Naive B cell (primary cell): ENCODE measurements around the gene GLDN. TPM values are rescaled to one million over a fixed set of nuclear protein-coding genes. Genes with fewer than 3 reads are reported as not detected.
"Not testable (repeated sequence)": the region's sequence is repeated elsewhere in the genome, so short reads cannot be mapped to it uniquely, and the experiment has no call there.

Experiments used
- ATAC-seq, 2 donors: fragments of 150-1000 bp; cut with Tn5 transposase; 2 replicates each; pipeline ENCODE4 v1.10.0; 2021; ENCODE audit warnings: low read depth in 2 of 2, mild to moderate bottlenecking in 2 of 2, moderate library complexity in 2 of 2
- DNase-seq: peaks from one replicate; pipeline ENCODE4 v3.0.0; 2022
- H3K27ac Mint-ChIP-seq, 6 donors: one replicate each; pipeline ENCODE4 v1.8.0; 2020 to 2022; ENCODE audit warnings: mild to moderate bottlenecking in 6 of 6, mixed read lengths in 6 of 6, moderate library complexity in 5 of 6, inconsistent platforms in 2 of 6
- H3K27me3 Mint-ChIP-seq, 3 donors: one replicate each; pipeline ENCODE4 v1.8.0; 2021 to 2022; ENCODE audit warnings: mixed read lengths in 3 of 3, mild to moderate bottlenecking in 1 of 3
- H3K36me3 Mint-ChIP-seq, 2 donors: one replicate each; pipeline ENCODE4 v1.8.0; 2020 to 2022; ENCODE audit warnings: mixed read lengths in 2 of 2, inconsistent platforms in 1 of 2, mild to moderate bottlenecking in 1 of 2
- H3K4me1 Mint-ChIP-seq, 3 donors: one replicate each; pipeline ENCODE4 v1.8.0; 2020 to 2022; ENCODE audit warnings: mixed read lengths in 3 of 3, inconsistent platforms in 1 of 3, mild to moderate bottlenecking in 1 of 3, moderate library complexity in 1 of 3
- H3K4me3 Mint-ChIP-seq, 8 donors: one replicate each; pipeline ENCODE4 v1.8.0; 2020 to 2022; ENCODE audit warnings: mild to moderate bottlenecking in 8 of 8, mixed read lengths in 8 of 8, moderate library complexity in 8 of 8, inconsistent platforms in 2 of 8
- H3K9me3 Mint-ChIP-seq, 7 donors: one replicate each; pipeline ENCODE4 v1.8.0; 2020 to 2022; ENCODE audit warnings: mixed read lengths in 7 of 7, mild to moderate bottlenecking in 5 of 7, inconsistent platforms in 2 of 7, moderate library complexity in 1 of 7
- polyA plus RNA-seq, 6 donors: library from polyadenylated mRNA; unstranded; fragments of 300-500 nt; fragmentation: Illumina TruSeq; gene quantifications; one replicate each; pipeline ENCODE4 v1.2.3, GENCODE V29; 2021; ENCODE audit warnings: low read depth in 6 of 6

Gene GLDN
- polyA plus RNA-seq, 6 donors from 2014 or later, result not detected

DNA sequence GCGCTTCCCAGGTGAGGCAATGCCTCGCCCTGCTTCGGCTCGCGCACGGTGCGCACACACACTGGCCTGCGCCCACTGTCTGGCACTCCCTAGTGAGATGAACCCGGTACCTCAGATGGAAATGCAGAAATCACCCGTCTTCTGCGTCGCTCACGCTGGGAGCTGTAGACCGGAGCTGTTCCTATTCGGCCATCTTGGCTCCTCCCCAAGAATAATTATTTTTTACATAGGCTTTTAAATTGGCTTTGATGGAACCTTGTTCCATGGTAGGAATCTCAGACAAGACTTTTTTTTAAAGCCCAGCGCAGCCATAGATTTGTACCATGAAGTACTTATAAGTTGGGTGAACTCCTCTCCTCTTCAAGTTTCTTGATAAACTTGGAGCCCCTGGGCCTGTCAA is 81.6 kb downstream of the GLDN start:
- H3K4me1 Mint-ChIP-seq, H3K27ac Mint-ChIP-seq, H3K4me3 Mint-ChIP-seq, DNase-seq, H3K27me3 Mint-ChIP-seq, ATAC-seq, H3K36me3 Mint-ChIP-seq, H3K9me3 Mint-ChIP-seq: not testable (repeated sequence)

- no peak for ATAC-seq
- peaks cover 0 to 5% (median 0%) of the 10 kb centered on the region in 7 donors for H3K9me3 Mint-ChIP-seq
- no peak for DNase-seq
- H3K27ac Mint-ChIP-seq, result no peak overlapping the region
- H3K27me3 Mint-ChIP-seq, result peaks cover 0 to 8% (median 7%) of the 10 kb centered on the region in 3 donors
- no peak overlapping the region for H3K4me3 Mint-ChIP-seq
- H3K4me1 Mint-ChIP-seq, result no peaks in the 10 kb centered on the region
- H3K36me3 Mint-ChIP-seq, result no peaks in the 10 kb centered on the region
These were observed 83.3 kb downstream of the GLDN start for GRCh38 chr15:51424780-51425179.

- Mint-ChIP-seq H3K36me3 (no peaks in the 10 kb centered on the region), H3K9me3 (peaks cover 0 to 11% (median 0%) of the 10 kb centered on the region in 7 donors), H3K27me3 (peaks cover 0 to 11% (median 8%) of the 10 kb centered on the region in 3 donors), H3K4me1 (no peaks in the 10 kb centered on the region), H3K4me3 (no peak overlapping the region), H3K27ac (no peak overlapping the region)
- ATAC-seq, result no peak
- no peak for DNase-seq
These were observed 84.1 kb downstream of the GLDN start for GRCh38 chr15:51425517-51426040.

GRCh38 chr15:51438526-51438925 is 97.1 kb downstream of the GLDN start:
- Mint-ChIP-seq H3K27ac (no peak overlapping the region), H3K27me3 (peaks cover 9 to 13% (median 10%) of the 10 kb centered on the region in 3 donors), H3K4me3 (no peak overlapping the region), H3K4me1 (no peaks in the 10 kb centered on the region), H3K36me3 (no peaks in the 10 kb centered on the region), H3K9me3 (peaks cover 0 to 21% (median 4%) of the 10 kb centered on the region in 7 donors)
- DNase-seq, result no peak
- no peak for ATAC-seq

- H3K9me3 Mint-ChIP-seq, result peaks cover 0 to 11% (median 0%) of the 10 kb centered on the region in 7 donors
- ATAC-seq (no peak), DNase-seq (no peak)
- H3K27me3 Mint-ChIP-seq, result peaks cover 0 to 7% (median 0%) of the 10 kb centered on the region in 3 donors
- H3K27ac Mint-ChIP-seq, result no peak overlapping the region
- H3K36me3 Mint-ChIP-seq, result no peaks in the 10 kb centered on the region
- no peak overlapping the region for H3K4me3 Mint-ChIP-seq
- no peaks in the 10 kb centered on the region for H3K4me1 Mint-ChIP-seq
These were observed 101.9 kb downstream of the GLDN start for GRCh38 chr15:51443282-51443914.

DNA sequence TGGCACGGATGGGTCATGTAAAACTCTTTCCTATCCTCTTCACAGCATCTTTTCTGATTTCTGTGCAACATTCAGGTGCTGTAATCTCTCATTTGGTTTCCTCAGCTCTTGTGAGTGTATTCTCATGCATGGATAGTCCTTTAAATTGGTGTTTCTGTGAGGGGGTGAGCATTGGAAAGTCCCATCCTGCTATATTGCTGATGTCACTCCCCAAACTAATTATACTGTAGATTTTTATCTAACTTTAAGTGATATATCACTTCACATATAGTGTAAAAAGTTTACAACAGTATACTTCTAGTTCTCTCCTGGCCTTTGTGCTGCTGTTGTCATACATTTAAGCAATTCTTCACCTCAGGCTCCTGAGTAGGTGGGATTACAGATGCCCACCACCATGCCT is 102.7 kb downstream of the GLDN start:
- no peak overlapping the region for H3K27ac Mint-ChIP-seq
- H3K4me1 Mint-ChIP-seq, result no peaks in the 10 kb centered on the region
- ATAC-seq, result no peak
- no peaks in the 10 kb centered on the region for H3K36me3 Mint-ChIP-seq
- H3K27me3 Mint-ChIP-seq, result peaks cover 0 to 7% (median 0%) of the 10 kb centered on the region in 3 donors
- no peak overlapping the region for H3K4me3 Mint-ChIP-seq
- peaks cover 0 to 4% (median 0%) of the 10 kb centered on the region in 7 donors for H3K9me3 Mint-ChIP-seq
- no peak for DNase-seq

DNA sequence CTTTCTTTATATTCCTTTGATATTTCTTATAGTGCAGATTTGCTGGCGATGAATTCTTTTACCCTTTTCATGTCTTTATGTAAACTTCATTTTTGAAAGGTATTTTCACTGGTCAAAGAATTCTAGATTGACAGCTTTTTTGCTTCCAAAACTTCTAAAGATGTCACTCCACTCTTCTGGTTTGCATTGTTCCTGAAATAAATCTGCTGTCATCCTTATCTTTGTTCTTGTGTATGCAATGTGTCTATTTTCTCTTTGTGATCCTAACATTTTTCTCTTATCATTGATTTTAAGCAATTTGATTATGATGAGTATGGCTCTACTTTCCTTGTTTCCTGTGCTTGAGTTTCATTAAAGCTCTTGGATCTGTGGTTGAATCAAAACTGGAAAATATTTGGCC is 103.4 kb downstream of the GLDN start:
- DNase-seq, result no peak
- H3K27ac Mint-ChIP-seq, result no peak overlapping the region
- H3K4me1 Mint-ChIP-seq, result no peaks in the 10 kb centered on the region
- no peak overlapping the region for H3K4me3 Mint-ChIP-seq
- peaks cover 0 to 4% (median 0%) of the 10 kb centered on the region in 3 donors for H3K27me3 Mint-ChIP-seq
- ATAC-seq, result no peak
- H3K36me3 Mint-ChIP-seq, result no peaks in the 10 kb centered on the region
- peaks cover 0 to 2% (median 0%) of the 10 kb centered on the region in 7 donors for H3K9me3 Mint-ChIP-seq

- H3K27me3 Mint-ChIP-seq, H3K4me1 Mint-ChIP-seq: not testable (repeated sequence)
These were observed 104.7 kb downstream of the GLDN start for GRCh38 chr15:51446029-51446744.

DNA sequence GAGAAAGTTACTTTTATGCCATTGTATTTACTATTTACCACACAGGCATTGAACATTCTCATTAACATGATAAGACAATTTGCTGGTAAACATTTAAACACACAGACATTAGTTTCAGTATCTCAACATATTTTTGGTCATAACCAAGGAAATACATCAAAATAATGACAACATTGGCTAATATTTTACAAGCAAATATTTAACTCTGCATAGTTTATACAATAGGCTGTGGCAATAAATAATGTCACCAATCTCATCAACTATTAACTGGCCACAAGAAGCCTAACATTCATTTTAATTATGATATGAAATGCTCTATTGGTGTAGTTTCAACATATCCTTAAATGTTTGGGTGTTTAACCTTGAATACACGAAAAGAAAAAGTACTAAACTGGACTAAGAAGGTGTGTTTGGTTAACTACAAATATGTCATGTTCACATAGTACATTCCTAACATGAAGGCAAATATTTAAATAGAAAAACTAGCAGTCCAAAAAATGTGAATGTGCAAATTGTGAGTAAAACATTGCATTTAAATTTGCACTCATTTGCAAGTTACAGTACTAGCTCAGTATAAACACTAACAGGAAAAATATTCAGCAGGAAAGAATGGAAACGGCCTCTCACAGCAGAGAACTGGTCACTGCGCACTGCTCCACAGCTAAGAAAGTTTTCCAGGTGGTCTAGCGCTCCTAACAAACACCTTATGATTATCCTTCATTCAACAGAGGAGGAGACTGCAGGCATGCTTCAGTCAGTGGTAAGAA is 106.6 kb downstream of the GLDN start:
- H3K27ac Mint-ChIP-seq, result no peak overlapping the region
- H3K36me3 Mint-ChIP-seq, result no peaks in the 10 kb centered on the region
- H3K4me3 Mint-ChIP-seq, result no peak overlapping the region
- peaks cover 0 to 2% (median 0%) of the 10 kb centered on the region in 7 donors for H3K9me3 Mint-ChIP-seq
- H3K27me3 Mint-ChIP-seq, result no peaks in the 10 kb centered on the region
- H3K4me1 Mint-ChIP-seq, result no peaks in the 10 kb centered on the region
- ATAC-seq (no peak), DNase-seq (no peak)

More at GRCh38 chr15:51446029-51446744, 104.7 kb downstream of the GLDN start:
- H3K36me3 Mint-ChIP-seq, DNase-seq, H3K9me3 Mint-ChIP-seq, H3K4me3 Mint-ChIP-seq, ATAC-seq, H3K27ac Mint-ChIP-seq: not testable (repeated sequence)

- DNase-seq (no peak), ATAC-seq (no peak)
- Mint-ChIP-seq H3K4me1 (no peaks in the 10 kb centered on the region), H3K36me3 (no peaks in the 10 kb centered on the region), H3K27me3 (no peaks in the 10 kb centered on the region), H3K27ac (no peak overlapping the region), H3K9me3 (peaks cover 0 to 2% (median 0%) of the 10 kb centered on the region in 7 donors), H3K4me3 (no peak overlapping the region)
These were observed 107.4 kb downstream of the GLDN start for GRCh38 chr15:51448622-51449399.

DNA sequence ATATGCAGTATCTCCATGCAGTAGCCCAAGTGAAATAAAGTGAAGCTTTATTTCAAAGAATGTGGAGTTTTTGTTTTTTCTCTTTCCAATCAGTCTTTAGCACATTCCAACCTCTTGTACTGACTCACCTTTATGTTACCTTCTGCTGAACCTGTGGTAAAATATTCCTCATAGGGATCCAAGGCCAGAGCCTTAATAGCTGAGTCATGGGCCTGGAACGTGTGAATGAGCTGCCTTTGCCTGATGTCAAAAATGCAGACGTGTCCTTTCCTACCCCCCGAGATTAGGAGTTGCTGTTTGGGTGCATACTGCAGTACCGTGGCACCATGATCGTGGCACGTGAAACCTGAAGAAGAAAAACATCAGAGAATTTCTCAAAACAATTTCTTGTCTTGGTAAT is 108.5 kb downstream of the GLDN start:
- Mint-ChIP-seq H3K27me3 (no peaks in the 10 kb centered on the region), H3K36me3 (no peaks in the 10 kb centered on the region), H3K4me3 (no peak overlapping the region), H3K27ac (no peak overlapping the region), H3K9me3 (no peaks in the 10 kb centered on the region), H3K4me1 (no peaks in the 10 kb centered on the region)
- DNase-seq (no peak), ATAC-seq (no peak)
